IPS-11a (cell line): ENCODE data around the gene FAM156B.
"Not testable (repeated sequence)": the region's sequence is repeated elsewhere in the genome, so short reads cannot be mapped to it uniquely, and the experiment has no call there.

Experiments used
- H3K4me3 ChIP-seq: one replicate; pipeline ENCODE4 v1.5.1; 2013; ENCODE audit warnings: low read depth, low read length, control low read depth

Gene FAM156B, protein sequence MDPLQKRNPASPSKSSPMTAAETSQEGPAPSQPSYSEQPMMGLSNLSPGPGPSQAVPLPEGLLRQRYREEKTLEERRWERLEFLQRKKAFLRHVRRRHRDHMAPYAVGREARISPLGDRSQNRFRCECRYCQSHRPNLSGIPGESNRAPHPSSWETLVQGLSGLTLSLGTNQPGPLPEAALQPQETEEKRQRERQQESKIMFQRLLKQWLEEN

GRCh38 chrX:52896855-52897709 lies at the start of gene FAM156B:
FAM156B (plus strand) TSS chrX:52897330; CDS start chrX:52907226, 9,896 bp downstream.
- H3K4me3 ChIP-seq = not testable (repeated sequence)

GRCh38 chrX:52852110-52852860 lies 44.8 kb upstream of the FAM156B start:
- H3K4me3 ChIP-seq = no peak overlapping the region

DNA sequence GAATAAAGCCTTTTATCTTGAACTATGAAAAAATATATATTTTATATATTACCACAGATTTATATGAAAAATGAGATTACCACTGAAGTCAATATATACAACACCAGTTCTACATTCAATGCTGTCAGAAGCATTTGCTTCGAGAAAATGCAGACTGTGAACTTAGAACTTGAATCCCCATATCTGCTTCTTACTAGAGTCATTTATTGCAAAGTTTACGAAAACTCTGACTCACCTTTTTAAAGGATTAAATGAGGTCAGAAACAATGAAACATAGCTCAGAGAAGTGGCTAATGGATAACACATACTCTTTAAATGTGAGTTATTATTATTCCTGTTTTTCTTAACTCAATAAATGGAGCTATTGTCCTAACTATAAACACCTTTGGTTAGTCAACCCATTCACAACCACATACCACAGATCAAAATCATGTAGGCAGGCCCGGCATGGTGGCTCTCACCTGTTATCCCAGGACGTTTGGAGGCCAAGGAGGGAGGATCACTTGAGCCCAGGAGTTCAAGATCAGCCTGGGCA lies 40.1 kb upstream of the FAM156B start:
- not testable (repeated sequence) for H3K4me3 ChIP-seq

GRCh38 chrX:52865343-52865998 lies 31.7 kb upstream of the FAM156B start:
- no peak overlapping the region for H3K4me3 ChIP-seq

- H3K4me3 ChIP-seq = no peak within 1 kb of the TSS
Measured at GRCh38 chrX:52867610-52868348, 29.4 kb upstream of the FAM156B start, which contains the start of gene XAGE3. XAGE3 (minus strand) TSS chrX:52868083; CDS start chrX:52867133, 950 bp downstream.

DNA sequence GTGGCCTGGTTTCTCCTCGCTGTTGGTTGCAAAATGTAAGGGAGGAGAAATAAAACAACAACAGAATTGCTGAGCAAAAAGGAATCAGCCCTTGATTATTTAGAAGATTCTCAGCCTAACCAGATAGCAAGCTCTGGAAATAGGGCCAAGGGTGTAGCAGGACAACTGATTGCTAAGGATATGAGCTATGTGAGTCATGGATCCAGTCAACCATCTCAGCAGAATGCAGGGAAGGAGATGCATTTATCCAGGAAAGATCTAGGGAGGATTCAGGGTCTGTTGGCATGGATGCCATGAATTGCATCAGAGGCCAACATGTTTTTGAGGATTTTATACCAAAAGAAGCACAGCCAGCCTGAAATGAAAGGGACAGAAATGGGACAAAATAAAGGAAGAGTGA lies 27.1 kb upstream of the FAM156B start:
- H3K4me3 ChIP-seq = no peak overlapping the region

DNA sequence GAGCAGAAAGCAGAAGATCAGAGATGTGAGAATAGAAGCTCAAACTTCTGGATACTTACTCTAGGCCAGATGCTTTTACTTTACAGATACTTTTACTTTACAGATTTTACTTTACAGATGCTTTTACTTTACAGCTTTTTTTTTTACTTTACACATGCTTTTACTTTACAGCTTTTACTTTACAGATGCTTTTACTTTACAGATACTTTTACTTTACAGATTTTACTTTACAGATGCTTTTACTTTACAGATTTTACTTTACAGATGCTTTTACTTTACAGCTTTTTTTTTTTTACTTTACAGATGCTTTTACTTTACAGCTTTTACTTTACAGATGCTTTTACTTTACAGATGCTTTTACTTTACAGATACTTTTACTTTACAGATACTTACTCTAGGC lies 23.3 kb upstream of the FAM156B start:
- not testable (repeated sequence) for H3K4me3 ChIP-seq

- H3K4me3 ChIP-seq = no peak overlapping the region
Measured at GRCh38 chrX:52874661-52875060, 22.5 kb upstream of the FAM156B start.

DNA sequence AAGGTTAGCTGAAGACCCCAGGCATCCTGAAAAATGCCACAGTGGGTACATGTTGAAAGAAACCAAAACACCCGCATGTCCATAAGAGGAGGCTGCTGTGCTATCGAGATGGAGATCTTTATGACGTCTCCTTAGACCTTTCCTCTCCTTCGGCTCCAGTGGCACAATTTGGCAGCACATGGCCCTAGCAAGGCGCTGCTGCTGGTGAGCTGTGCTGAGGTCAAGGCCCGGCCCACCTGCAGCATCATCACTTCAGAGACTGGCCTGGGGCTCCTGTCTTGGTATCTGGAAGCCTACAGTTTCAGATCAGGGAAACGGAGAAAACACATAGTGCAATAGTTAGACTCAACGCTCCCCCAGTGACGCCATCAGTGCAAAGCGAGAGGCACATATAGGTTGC lies 21.7 kb upstream of the FAM156B start:
- H3K4me3 ChIP-seq = not testable (repeated sequence)

DNA sequence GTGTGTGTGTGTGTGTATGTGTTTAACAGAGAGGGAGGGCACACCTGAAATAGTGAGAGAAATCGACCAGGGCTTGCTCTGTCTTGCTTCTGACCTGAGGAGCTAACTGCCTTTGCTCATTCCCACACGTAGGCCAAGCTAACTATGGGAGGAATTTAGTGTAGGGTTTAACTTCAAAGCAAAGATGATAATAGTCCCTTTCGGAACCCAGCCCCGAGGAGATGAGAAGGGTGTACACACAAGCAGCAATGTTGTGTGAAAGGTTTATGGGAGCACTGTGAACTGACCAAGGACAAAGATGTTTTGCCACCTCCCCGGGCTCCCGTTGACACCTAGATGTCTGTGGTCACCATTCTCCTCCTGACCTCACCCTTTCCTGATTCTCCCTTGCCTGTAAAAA lies 20.7 kb upstream of the FAM156B start:
- not testable (repeated sequence) for H3K4me3 ChIP-seq

GRCh38 chrX:52887459-52887858 lies 9.7 kb upstream of the FAM156B start:
- not testable (repeated sequence) for H3K4me3 ChIP-seq

DNA sequence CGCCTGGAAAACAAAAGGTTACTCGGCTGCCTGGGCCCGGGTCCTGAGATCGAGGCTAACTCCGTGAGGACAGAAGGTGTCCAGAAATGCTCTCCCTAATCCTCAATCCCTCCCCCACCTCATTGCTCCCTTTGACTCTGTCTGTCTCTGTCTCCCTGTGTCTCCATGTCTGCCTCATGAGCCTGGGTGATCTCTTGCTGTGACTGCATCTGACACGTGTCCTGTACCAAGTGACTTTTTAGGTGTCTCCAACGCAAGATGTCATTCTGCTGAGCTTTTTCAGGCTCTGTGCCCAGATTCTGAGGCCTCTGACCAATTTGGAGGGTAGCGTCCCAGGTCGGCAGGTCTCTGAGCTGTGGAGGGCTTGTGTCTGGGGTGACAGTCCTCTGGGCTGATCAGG lies 9.0 kb upstream of the FAM156B start:
- H3K4me3 ChIP-seq = not testable (repeated sequence)

DNA sequence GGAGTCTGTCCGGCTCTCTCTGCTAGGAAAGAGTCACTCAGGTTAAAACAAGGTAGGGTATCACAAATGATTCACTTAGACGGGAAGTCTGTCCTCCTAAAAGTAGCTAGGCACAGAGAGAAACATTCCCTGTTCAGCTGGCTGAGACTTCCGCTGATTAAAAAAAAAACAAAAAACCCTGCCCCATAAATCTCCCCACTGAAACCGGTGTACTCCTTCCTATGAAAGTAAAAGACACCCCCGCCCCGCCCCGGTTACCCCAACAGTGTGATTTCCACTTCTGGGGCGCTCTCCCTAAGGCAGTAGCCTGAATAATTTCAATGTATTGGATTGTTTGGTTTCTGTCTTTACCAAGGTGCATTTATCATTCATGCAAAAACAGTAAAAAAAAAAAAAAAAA lies 692 bp upstream of the FAM156B start:
- not testable (repeated sequence) for H3K4me3 ChIP-seq

DNA sequence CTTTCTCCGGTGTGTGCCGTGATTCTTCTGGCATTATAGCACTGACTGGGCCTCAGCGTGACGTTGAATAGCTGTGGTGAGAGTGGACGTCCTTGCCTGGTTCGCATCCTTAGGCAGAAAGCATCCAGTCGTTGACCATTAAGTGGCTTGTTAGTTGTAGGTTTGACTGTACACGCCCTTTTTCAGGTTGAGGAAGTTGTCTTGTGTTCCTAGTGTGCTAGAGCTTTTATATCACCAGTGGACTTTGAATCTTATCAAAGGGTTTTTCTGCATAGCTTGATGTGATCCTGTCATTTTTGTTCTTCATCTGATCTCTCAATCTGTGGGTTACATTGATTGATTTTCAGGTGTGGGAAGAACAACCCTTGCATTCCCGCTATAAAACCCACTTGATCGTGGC lies 8.4 kb downstream of the FAM156B start:
- H3K4me3 ChIP-seq = not testable (repeated sequence)

- not testable (repeated sequence) for H3K4me3 ChIP-seq
Measured at GRCh38 chrX:52906072-52906471, 8.9 kb downstream of the FAM156B start.

DNA sequence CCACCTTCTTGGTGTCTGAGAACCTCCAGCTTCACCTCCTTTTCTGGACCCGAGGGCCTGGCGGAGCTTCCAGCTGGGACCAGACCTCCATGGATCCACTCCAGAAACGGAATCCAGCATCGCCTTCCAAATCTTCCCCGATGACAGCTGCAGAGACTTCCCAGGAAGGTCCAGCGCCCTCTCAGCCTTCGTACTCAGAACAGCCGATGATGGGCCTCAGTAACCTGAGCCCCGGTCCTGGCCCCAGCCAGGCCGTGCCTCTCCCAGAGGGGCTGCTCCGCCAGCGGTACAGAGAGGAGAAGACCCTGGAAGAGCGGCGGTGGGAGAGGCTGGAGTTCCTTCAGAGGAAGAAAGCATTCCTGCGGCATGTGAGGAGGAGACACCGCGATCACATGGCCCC lies 10.0 kb downstream of the FAM156B start:
- H3K4me3 ChIP-seq = not testable (repeated sequence)

GRCh38 chrX:52907900-52908299 lies 10.8 kb downstream of the FAM156B start:
- H3K4me3 ChIP-seq = not testable (repeated sequence)

- H3K4me3 ChIP-seq = not testable (repeated sequence)
Measured at GRCh38 chrX:52909313-52909969, 12.3 kb downstream of the FAM156B start.

DNA sequence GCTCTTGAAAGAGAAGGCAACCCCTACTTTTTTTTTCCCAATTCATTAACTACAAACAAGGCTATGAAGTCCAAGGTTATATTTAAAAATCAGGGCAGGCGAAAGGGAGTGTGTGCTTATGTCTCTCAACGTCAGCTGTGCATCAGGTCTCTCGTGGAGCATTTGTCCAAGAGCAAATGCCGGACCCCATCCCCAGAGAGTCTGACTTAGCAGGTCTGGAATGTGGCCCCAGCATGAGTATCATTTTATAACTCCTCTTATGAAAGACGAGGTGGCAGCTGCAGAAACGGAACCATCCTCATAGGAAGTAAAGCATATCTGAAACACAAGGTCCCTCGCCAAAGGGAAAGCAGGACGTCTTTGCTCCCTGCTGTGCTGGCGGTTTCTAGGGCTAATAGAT lies 16.6 kb downstream of the FAM156B start:
- H3K4me3 ChIP-seq = not testable (repeated sequence)

GRCh38 chrX:52914704-52915103 lies 17.6 kb downstream of the FAM156B start:
- not testable (repeated sequence) for H3K4me3 ChIP-seq
